Liver (tissue), 3 donors: ENCODE results near the gene SLC22A13.

Source experiments
- ATF3 ChIP-seq: IDR thresholded peaks from 2 replicates; pipeline ENCODE4 v1.6.1; 2016; ENCODE audit warnings: antibody characterized with exemption
- EGR1 ChIP-seq, 2 donors: IDR thresholded peaks; 2 replicates each; pipeline ENCODE4 v1.6.1; 2016 to 2018; ENCODE audit warnings: antibody characterized with exemption in 2 of 2, low read depth in 2 of 2
- GABPA ChIP-seq, 2 donors: IDR thresholded peaks in 1 of 2; conservative IDR thresholded peaks in 1 of 2; 2 replicates each; pipeline ENCODE4 v1.6.1; 2016; ENCODE audit warnings: antibody characterized with exemption in 2 of 2, mild to moderate bottlenecking in 1 of 2, moderate library complexity in 1 of 2
- HNF4G ChIP-seq: IDR thresholded peaks from 2 replicates; pipeline ENCODE4 v1.6.1; 2016; ENCODE audit warnings: antibody characterized with exemption
- JUND ChIP-seq, 2 donors: IDR thresholded peaks; 2 replicates each; pipeline ENCODE4 v1.6.1; 2016; ENCODE audit warnings: antibody characterized with exemption in 2 of 2
- NR2F2 ChIP-seq: IDR thresholded peaks from 2 replicates; pipeline ENCODE4 v1.6.1; 2016; ENCODE audit warnings: antibody characterized with exemption
- RAD21 ChIP-seq, 2 donors: IDR thresholded peaks; 2 replicates each; pipeline ENCODE4 v1.6.1; 2016; ENCODE audit warnings: antibody characterized with exemption in 2 of 2, mild to moderate bottlenecking in 2 of 2
- RXRA ChIP-seq, 2 donors: IDR thresholded peaks; 2 replicates each; pipeline ENCODE4 v1.6.1; 2017 to 2018; ENCODE audit warnings: antibody characterized with exemption in 2 of 2, mild to moderate bottlenecking in 1 of 2
- TAF1 ChIP-seq: conservative IDR thresholded peaks from 2 replicates; pipeline ENCODE4 v1.6.1; 2016; ENCODE audit warnings: antibody characterized with exemption, mild to moderate bottlenecking
- YY1 ChIP-seq: IDR thresholded peaks from 2 replicates; pipeline ENCODE4 v1.6.1; 2016; ENCODE audit warnings: antibody characterized with exemption, mild to moderate bottlenecking
- TF ChIP-seq, protein P1 (sequence below): fragments of 150-350 bp; IDR thresholded peaks from 2 replicates; pipeline ENCODE4 v1.5.1; 2017; ENCODE audit warnings: improper control_type of control experiment, low read depth, low read length; ENCODE audit not compliant: missing input control
- TF ChIP-seq, protein P2 (sequence below): IDR thresholded peaks from 2 replicates; pipeline ENCODE4 v1.6.1; 2016; ENCODE audit warnings: antibody characterized with exemption, mild to moderate bottlenecking
- TF ChIP-seq, protein P3 (sequence below): IDR thresholded peaks from 2 replicates; pipeline ENCODE4 v1.6.1; 2016; ENCODE audit warnings: antibody characterized with exemption
- donor health status: healthy.
- donor health status: healthy.

DNA sequence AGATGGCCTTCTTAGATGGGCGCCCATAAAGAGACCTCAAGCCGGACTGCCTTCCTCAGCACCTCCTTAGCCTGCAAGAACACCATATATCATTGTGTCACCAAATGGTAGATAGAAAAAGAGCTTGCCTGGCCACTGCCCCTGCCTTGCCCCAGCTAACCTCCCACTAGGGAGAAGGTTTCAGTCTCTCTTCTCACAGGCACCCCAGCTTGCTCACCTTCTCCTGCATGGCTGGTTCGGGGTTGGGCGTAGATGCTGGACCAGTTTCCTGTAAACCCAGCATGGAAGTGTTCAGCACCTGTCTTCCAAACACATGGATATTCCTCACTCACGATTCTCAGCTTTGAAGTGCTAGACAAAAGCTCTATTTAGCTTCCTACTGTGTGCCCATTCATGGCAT is 13.2 kb downstream of the SLC22A13 start:
- TF ChIP-seq, protein P1, sequence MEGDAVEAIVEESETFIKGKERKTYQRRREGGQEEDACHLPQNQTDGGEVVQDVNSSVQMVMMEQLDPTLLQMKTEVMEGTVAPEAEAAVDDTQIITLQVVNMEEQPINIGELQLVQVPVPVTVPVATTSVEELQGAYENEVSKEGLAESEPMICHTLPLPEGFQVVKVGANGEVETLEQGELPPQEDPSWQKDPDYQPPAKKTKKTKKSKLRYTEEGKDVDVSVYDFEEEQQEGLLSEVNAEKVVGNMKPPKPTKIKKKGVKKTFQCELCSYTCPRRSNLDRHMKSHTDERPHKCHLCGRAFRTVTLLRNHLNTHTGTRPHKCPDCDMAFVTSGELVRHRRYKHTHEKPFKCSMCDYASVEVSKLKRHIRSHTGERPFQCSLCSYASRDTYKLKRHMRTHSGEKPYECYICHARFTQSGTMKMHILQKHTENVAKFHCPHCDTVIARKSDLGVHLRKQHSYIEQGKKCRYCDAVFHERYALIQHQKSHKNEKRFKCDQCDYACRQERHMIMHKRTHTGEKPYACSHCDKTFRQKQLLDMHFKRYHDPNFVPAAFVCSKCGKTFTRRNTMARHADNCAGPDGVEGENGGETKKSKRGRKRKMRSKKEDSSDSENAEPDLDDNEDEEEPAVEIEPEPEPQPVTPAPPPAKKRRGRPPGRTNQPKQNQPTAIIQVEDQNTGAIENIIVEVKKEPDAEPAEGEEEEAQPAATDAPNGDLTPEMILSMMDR = no peak
- TF ChIP-seq TAF1 (no peak), YY1 (no peak), ATF3 (no peak), NR2F2 (no peak), RXRA (IDR thresholded peaks at IDR 0.05) (no peak), GABPA (IDR thresholded peaks at IDR 0.05 in 1 of 2, conservative IDR thresholded peaks at IDR 0.05 in 1 of 2) (no peak), JUND (IDR thresholded peaks at IDR 0.05) (no peak), RAD21 (IDR thresholded peaks at IDR 0.05) (no peak), EGR1 (IDR thresholded peaks at IDR 0.05; ENCODE audit: low read depth in 2 of 2) (no peak), HNF4G (no peak)
- TF ChIP-seq, protein P2, sequence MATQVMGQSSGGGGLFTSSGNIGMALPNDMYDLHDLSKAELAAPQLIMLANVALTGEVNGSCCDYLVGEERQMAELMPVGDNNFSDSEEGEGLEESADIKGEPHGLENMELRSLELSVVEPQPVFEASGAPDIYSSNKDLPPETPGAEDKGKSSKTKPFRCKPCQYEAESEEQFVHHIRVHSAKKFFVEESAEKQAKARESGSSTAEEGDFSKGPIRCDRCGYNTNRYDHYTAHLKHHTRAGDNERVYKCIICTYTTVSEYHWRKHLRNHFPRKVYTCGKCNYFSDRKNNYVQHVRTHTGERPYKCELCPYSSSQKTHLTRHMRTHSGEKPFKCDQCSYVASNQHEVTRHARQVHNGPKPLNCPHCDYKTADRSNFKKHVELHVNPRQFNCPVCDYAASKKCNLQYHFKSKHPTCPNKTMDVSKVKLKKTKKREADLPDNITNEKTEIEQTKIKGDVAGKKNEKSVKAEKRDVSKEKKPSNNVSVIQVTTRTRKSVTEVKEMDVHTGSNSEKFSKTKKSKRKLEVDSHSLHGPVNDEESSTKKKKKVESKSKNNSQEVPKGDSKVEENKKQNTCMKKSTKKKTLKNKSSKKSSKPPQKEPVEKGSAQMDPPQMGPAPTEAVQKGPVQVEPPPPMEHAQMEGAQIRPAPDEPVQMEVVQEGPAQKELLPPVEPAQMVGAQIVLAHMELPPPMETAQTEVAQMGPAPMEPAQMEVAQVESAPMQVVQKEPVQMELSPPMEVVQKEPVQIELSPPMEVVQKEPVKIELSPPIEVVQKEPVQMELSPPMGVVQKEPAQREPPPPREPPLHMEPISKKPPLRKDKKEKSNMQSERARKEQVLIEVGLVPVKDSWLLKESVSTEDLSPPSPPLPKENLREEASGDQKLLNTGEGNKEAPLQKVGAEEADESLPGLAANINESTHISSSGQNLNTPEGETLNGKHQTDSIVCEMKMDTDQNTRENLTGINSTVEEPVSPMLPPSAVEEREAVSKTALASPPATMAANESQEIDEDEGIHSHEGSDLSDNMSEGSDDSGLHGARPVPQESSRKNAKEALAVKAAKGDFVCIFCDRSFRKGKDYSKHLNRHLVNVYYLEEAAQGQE = no peak
- TF ChIP-seq, protein P3, sequence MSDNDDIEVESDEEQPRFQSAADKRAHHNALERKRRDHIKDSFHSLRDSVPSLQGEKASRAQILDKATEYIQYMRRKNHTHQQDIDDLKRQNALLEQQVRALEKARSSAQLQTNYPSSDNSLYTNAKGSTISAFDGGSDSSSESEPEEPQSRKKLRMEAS = no peak
